Neural cell (in vitro differentiated cells): ENCODE measurements around the gene PRUNE2.

Experiments used
- CTCF ChIP-seq: fragments of 450-650 bp; IDR thresholded peaks from 2 replicates; pipeline ENCODE4 v1.5.1; 2014; ENCODE audit warnings: antibody characterized with exemption, mild to moderate bottlenecking, moderate library complexity; ENCODE audit not compliant: poor library complexity, severe bottlenecking
- EP300 ChIP-seq: fragments of 450-650 bp; conservative IDR thresholded peaks from 2 replicates; pipeline ENCODE4 v1.6.1; 2014; ENCODE audit warnings: antibody characterized with exemption, mild to moderate bottlenecking, moderate library complexity; ENCODE audit not compliant: poor library complexity, severe bottlenecking
- EZH2 ChIP-seq: fragments of 200-600, 300-800 bp; shearing (Covaris generic), sonication (generic); IDR thresholded peaks from 2 replicates; pipeline ENCODE4 v1.6.1; 2014; ENCODE audit warnings: antibody characterized with exemption, low read length, borderline replicate concordance, mild to moderate bottlenecking; ENCODE audit not compliant: insufficient read depth, poor library complexity, severe bottlenecking
- MXI1 ChIP-seq: fragments of 450-650 bp; conservative IDR thresholded peaks from 2 replicates; pipeline ENCODE4 v1.6.1; 2014; ENCODE audit warnings: antibody characterized with exemption, mild to moderate bottlenecking; ENCODE audit not compliant: poor library complexity, severe bottlenecking
- POLR2AphosphoS5 ChIP-seq: IDR thresholded peaks from 2 replicates; pipeline ENCODE4 v1.6.1; 2012
- RAD21 ChIP-seq: fragments of 450-650 bp; conservative IDR thresholded peaks from 2 replicates; pipeline ENCODE4 v1.6.1; 2014; ENCODE audit warnings: antibody characterized with exemption, mild to moderate bottlenecking, moderate library complexity
- REST ChIP-seq: IDR thresholded peaks from 2 replicates; pipeline ENCODE4 v1.6.1; 2012; ENCODE audit warnings: borderline replicate concordance
- TAF1 ChIP-seq: IDR thresholded peaks from 2 replicates; pipeline ENCODE4 v1.6.1; 2012; ENCODE audit warnings: low read depth

GRCh38 chr9:76738402-76738801, 167.5 kb downstream of the PRUNE2 start:
- no peak for TF ChIP-seq CTCF
- TF ChIP-seq EZH2 = no peak
- no peak for TF ChIP-seq MXI1
- no peak for TF ChIP-seq REST
- no peak for TF ChIP-seq POLR2AphosphoS5
- no peak for TF ChIP-seq RAD21
- no peak for TF ChIP-seq TAF1
- TF ChIP-seq EP300 = no peak
